Muscle of back (tissue), 13 donors: Measurements from ENCODE around the gene FAT2. TPM values are rescaled to one million over a fixed set of nuclear protein-coding genes. Genes with fewer than 3 reads are reported as not detected.

ENCODE experiments used
- DNase-seq, 3 donors: peaks; one replicate each; pipeline versions ENCODE4 v3.0.0 to v3.0.0-alpha.2; 2013
- long read RNA-seq, 9 donors: transcript quantifications; one replicate each; lab custom pipeline, GENCODE V29; 2026
- polyA plus RNA-seq, 10 donors: library from polyadenylated mRNA; unstranded; fragments of 120-200 nt; gene quantifications; one replicate each; pipeline ENCODE4 v1.2.1, GENCODE V29; 2013; ENCODE audit not compliant: insufficient read length in 10 of 10

FAT2 gene
- polyA plus RNA-seq, result 1 to 10 TPM in 3 of 10 donors, under 1 TPM in 7; 0.29 to 6.6 (median 0.58) TPM
- long read RNA-seq, donor 1, result 0 reads
- long read RNA-seq, donor 2, result 0 reads
- long read RNA-seq, donor 3, result 0 reads
- long read RNA-seq, donor 4, result 0 reads
- long read RNA-seq, donor 5, result 0 reads
- long read RNA-seq, donor 6, result 0 reads
- long read RNA-seq, donor 7, result 0 reads
- long read RNA-seq, donor 8, result 0 reads
- long read RNA-seq, donor 9, result 0 reads

- peak in 2 of 3 donors; percentile 44 to 65 for DNase-seq
Measured at GRCh38 chr5:151591144-151591819, at the start of gene FAT2. Gene FAT2 (minus strand): TSS chr5:151591331. CDS start chr5:151568931, 22,400 bp downstream.

GRCh38 chr5:151638619-151639018 is 47.5 kb upstream of the FAT2 start:
- no peak for DNase-seq

GRCh38 chr5:151637676-151638075 is 46.5 kb upstream of the FAT2 start:
- no peak for DNase-seq

- no peak for DNase-seq
Measured at GRCh38 chr5:151633892-151634291, 42.8 kb upstream of the FAT2 start.

GRCh38 chr5:151632941-151633340 is 41.8 kb upstream of the FAT2 start:
- no peak for DNase-seq

- no peak for DNase-seq
Measured at GRCh38 chr5:151632524-151632923, 41.4 kb upstream of the FAT2 start.

- DNase-seq, result no peak
Measured at GRCh38 chr5:151631941-151632340, 40.8 kb upstream of the FAT2 start.

- DNase-seq, result no peak
Measured at GRCh38 chr5:151630088-151630487, 39.0 kb upstream of the FAT2 start.

GRCh38 chr5:151628112-151628823 is 37.1 kb upstream of the FAT2 start:
- peak in 2 of 3 donors; percentile 12 to 22 for DNase-seq

- DNase-seq, result no peak
Measured at GRCh38 chr5:151627650-151628049, 36.5 kb upstream of the FAT2 start.

- DNase-seq, result no peak
Measured at GRCh38 chr5:151625285-151625684, 34.2 kb upstream of the FAT2 start.

GRCh38 chr5:151624476-151624875 is 33.3 kb upstream of the FAT2 start:
- peak; percentile 19 to 79 (median 71) for DNase-seq

- DNase-seq, result no peak
Measured at GRCh38 chr5:151622367-151623088, 31.4 kb upstream of the FAT2 start.

- DNase-seq, result no peak
Measured at GRCh38 chr5:151620461-151620840, 29.3 kb upstream of the FAT2 start.

- DNase-seq, result peak in 1 of 3 donors; percentile 26
Measured at GRCh38 chr5:151619812-151620460, 28.8 kb upstream of the FAT2 start.

GRCh38 chr5:151618907-151619306 is 27.8 kb upstream of the FAT2 start:
- no peak for DNase-seq

- no peak for DNase-seq
Measured at GRCh38 chr5:151617841-151618710, 26.9 kb upstream of the FAT2 start.

- no peak for DNase-seq
Measured at GRCh38 chr5:151617383-151617840, 26.3 kb upstream of the FAT2 start.

- DNase-seq, result no peak
Measured at GRCh38 chr5:151615431-151615830, 24.3 kb upstream of the FAT2 start.

- no peak for DNase-seq
Measured at GRCh38 chr5:151614565-151614964, 23.4 kb upstream of the FAT2 start.
